ENCODE measurements around the gene NDUFA8.

Gene NDUFA8

DNA sequence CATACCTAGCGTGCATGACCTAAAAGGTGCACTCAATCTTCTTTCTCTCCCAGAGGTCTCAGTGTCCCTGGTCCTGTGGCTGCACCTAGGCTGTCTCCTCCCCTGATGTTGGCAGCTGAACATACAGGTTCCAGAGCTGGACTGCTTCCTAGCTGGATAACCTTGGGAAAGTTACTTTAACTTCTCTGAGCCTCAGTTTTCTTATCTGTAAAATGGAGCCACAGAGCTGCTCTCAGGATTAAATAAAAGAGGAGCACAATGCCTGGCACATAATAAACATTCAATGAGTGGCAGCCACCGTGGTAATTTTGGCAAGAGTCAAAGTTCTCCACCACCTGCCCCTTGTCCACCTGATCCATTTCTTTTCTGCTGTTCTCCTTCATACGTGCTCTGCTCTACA, 14.1 kb upstream of the NDUFA8 start:
- Histone ChIP-seq H3K4me3 (no peak overlapping the region), H3K27me3 (ENCODE audit: low read depth) (peaks cover 7% of the 10 kb centered on the region; the same call in 1 of the 2 replicates), H3K36me3 (replicated peaks) (no peaks in the 10 kb centered on the region), H3K4me1 (no peaks in the 10 kb centered on the region), H3K9me3 (no peaks in the 10 kb centered on the region)
- DNase-seq (ENCODE audit: low spot score in 2 of 2) = no peak
- in situ Hi-C loops (cut with MboI; ENCODE audit: low sequenced_read_pairs) = no loop called here

DNA sequence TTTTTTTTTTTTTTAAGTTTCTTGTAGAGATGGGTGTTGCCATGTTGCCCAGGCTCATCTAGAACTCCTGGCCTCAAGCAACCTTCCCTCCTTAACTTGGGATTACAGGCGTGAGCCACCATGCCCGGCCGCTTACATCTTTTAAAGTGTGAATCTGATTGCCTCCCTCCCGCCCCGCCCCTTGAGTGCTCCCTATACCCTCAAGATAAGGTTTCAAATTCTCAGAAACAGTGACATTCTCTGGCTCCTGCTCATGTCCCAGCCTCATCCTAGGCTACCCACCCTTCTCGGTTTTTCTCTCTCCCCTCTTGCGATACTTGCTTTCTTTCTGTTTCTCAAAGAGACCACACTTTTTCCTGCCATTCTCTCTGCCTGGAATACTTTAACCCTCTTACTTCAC, 12.6 kb upstream of the NDUFA8 start:
- H3K4me3 ChIP-seq = no peak overlapping the region
- no peaks in the 10 kb centered on the region for H3K36me3 ChIP-seq (replicated peaks)
- no peaks in the 10 kb centered on the region; the same call in 1 of the 2 replicates for H3K9me3 ChIP-seq
- DNase-seq (ENCODE audit: low spot score in 2 of 2) = no peak
- in situ Hi-C loops (cut with MboI; ENCODE audit: low sequenced_read_pairs) = no loop called here
- peaks cover 7% of the 10 kb centered on the region; the same call in 1 of the 2 replicates for H3K27me3 ChIP-seq (ENCODE audit: low read depth)
- H3K4me1 ChIP-seq = no peaks in the 10 kb centered on the region

DNA sequence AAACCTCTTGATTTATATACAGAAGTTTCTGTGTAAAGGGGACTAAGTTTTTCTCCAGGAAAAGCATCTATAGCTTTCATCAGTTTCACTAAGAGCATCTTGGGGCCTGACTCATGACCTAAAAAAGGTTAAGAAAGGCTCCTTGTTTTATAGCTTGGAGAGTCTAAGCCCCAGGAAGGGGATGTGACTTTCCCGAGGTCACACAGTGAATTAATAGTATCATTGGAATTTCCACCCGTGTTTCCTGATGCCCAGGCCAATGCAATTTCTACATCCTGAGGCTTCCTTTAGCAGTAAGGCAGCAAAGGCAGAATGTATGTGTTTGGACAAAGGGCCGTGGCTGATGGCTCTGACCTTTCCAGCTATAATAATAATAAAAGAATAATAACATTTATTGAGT, 8.8 kb upstream of the NDUFA8 start:
- H3K4me3 ChIP-seq = no peak overlapping the region
- no peak for DNase-seq (ENCODE audit: low spot score in 2 of 2)
- in situ Hi-C loops (cut with MboI; ENCODE audit: low sequenced_read_pairs) = no loop called here

DNA sequence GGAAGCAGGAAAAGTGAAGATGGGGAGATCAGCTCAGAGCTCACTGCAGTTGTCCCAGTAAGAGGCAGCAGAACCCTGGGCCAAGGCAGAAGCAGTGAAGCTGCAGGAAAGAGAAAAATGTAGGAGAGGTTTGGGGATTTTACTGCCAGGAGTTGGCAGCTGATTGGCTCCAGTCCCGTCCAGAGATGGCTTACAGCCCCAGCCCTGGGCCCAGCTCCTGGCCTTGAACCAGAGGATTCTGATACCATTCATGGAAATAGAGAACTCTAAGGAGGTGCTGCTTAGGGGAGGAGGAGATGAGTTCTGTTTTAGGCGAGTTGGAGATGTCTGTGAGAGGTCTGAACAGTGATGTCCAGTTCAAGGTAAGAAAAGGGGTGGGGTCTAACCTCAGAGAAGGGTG, 4.7 kb upstream of the NDUFA8 start:
- Histone ChIP-seq H3K27me3 (ENCODE audit: low read depth) (peaks cover 2% of the 10 kb centered on the region; the same call in 1 of the 2 replicates), H3K9me3 (no peaks in the 10 kb centered on the region; the same call in 1 of the 2 replicates), H3K4me1 (no peaks in the 10 kb centered on the region), H3K4me3 (no peak overlapping the region), H3K36me3 (replicated peaks) (no peaks in the 10 kb centered on the region)
- no peak for DNase-seq (ENCODE audit: low spot score in 2 of 2)
- in situ Hi-C loops (cut with MboI; ENCODE audit: low sequenced_read_pairs) = no loop called here

More for the DNA sequence above, 8.8 kb upstream of the NDUFA8 start:
- Histone ChIP-seq H3K4me1 (no peaks in the 10 kb centered on the region), H3K9me3 (no peaks in the 10 kb centered on the region; the same call in 1 of the 2 replicates), H3K27me3 (ENCODE audit: low read depth) (peaks cover 9% of the 10 kb centered on the region), H3K36me3 (replicated peaks) (no peaks in the 10 kb centered on the region)

DNA sequence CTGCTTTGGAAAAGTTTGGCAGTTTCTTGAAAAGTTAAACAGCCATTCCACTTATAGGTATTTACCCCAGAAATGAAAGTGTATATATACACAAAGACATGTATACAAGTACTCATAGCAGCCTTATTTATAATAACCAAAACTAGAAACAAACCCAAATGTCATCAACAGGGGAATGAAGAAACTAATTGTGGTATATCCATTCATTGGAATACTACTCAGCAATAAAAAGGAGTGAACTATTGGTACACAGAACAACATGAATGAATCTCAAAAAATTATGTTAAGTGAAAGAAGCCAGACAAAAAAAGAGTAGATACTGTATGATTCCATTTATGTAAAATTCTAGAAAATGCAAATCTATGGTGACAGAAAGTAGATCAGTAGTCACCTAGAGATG, 2.8 kb upstream of the NDUFA8 start:
- Histone ChIP-seq H3K36me3 (replicated peaks) (no peaks in the 10 kb centered on the region), H3K4me1 (peaks cover 5% of the 10 kb centered on the region; the same call in 1 of the 2 replicates), H3K9me3 (no peaks in the 10 kb centered on the region), H3K27me3 (ENCODE audit: low read depth) (peaks cover 2% of the 10 kb centered on the region; the same call in 1 of the 2 replicates), H3K4me3 (no peak overlapping the region)
- no peak for DNase-seq (ENCODE audit: low spot score in 2 of 2)
- in situ Hi-C loops (cut with MboI; ENCODE audit: low sequenced_read_pairs) = no loop called here

DNA sequence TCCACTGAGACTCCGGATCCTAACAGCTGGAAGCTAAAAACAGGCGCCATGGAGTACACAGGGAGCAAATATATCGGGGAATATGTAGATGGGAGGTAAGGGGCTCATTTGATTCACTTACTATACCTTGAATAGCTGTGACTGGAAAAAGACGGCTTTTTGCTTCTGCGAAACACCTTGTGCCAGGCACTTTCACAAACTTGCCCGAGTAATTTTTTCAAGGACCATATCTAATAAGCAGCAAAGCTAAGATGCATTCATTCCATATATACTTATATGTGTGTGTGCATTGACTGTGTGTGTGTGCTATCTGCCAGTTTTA, 307 bp upstream of the NDUFA8 start:
- Histone ChIP-seq H3K9me3 (no peaks in the 10 kb centered on the region), H3K4me3 (peak overlapping the region; percentile 69), H3K36me3 (replicated peaks) (no peaks in the 10 kb centered on the region), H3K27me3 (ENCODE audit: low read depth) (no peaks in the 10 kb centered on the region), H3K4me1 (peaks cover 5% of the 10 kb centered on the region; the same call in 1 of the 2 replicates)
- in situ Hi-C loops (cut with MboI; ENCODE audit: low sequenced_read_pairs) = no loop called here
- no peak for DNase-seq (ENCODE audit: low spot score in 2 of 2)

DNA sequence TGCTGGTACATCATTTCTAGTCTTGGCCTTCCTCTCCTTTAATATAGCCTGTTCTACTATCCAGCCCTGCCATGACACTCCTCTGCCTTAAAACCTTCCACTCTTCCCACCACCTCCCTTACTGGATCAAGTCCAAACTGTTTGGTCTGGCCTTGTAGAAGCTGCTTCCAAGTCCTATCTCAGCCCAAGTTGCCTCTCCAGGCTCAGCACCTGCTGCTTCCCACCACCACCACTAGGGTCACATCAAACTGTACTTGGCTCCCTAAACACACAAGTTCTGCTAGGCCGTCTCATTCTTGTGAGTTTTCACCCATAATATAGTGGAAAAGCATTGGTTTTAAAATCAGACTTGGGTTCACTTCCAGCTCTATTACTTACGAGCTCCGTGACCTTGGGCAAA, 1.4 kb downstream of the NDUFA8 start:
- Histone ChIP-seq H3K36me3 (replicated peaks) (no peaks in the 10 kb centered on the region; the same call in 1 of the 2 replicates), H3K4me3 (peak overlapping the region; percentile 69), H3K9me3 (no peaks in the 10 kb centered on the region), H3K4me1 (peaks cover 7% of the 10 kb centered on the region), H3K27me3 (ENCODE audit: low read depth) (no peaks in the 10 kb centered on the region)
- DNase-seq (ENCODE audit: low spot score in 2 of 2) = peak; percentile 68 to 76
- in situ Hi-C loops (cut with MboI; ENCODE audit: low sequenced_read_pairs) = no loop called here

DNA sequence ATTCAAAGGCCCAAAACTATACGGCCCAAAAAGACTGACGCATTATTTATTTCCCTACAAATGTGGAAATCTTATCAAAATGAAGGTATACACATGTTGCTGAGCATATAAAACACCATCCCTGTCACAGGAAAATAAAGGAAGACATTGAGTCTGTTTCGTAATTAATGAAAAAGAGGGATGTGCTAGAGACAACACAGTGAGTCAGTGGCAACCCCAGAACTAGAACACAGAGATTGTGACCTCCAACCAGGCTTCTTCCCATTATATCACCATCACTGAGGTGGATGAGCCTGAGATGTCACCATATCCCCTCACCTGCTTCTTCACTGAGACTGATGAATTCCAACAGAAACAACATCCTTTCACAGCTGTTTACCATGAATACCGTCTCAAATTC, 3.8 kb downstream of the NDUFA8 start:
- Histone ChIP-seq H3K9me3 (no peaks in the 10 kb centered on the region), H3K27me3 (ENCODE audit: low read depth) (no peaks in the 10 kb centered on the region), H3K4me3 (no peak overlapping the region), H3K4me1 (peaks cover 7% of the 10 kb centered on the region), H3K36me3 (replicated peaks) (peaks cover 3% of the 10 kb centered on the region; the same call in 1 of the 2 replicates)
- in situ Hi-C loops (cut with MboI; ENCODE audit: low sequenced_read_pairs) = no loop called here
- no peak for DNase-seq (ENCODE audit: low spot score in 2 of 2)

DNA sequence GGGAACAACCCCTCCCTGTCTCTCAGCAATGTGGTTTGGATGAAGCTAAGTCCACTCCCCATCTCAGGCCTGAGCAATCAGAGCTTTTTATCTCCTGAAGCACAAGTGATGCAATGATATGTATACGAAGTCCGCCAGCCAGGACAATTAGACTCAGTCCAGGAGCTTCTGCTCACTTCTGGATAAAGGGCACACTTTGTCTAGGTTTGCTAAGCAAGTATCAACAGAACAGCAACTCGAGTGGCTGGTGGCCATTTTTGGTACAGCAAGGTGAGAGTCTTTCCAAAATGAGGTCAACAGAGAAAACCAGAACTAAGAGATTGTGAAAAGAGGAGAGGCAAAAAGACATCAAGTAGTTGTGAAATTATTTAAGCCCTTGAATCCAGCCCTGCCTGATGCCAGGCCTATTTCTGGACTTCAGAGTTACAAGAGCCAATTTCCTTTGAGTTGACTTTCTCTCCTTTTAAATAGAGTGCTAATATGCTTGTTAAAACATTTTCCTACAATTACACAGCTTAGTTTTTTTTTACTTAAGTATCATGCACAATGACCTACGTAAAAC, 8.2 kb downstream of the NDUFA8 start:
- in situ Hi-C loops (cut with MboI; ENCODE audit: low sequenced_read_pairs) = no loop called here
- Histone ChIP-seq H3K4me3 (no peak overlapping the region), H3K9me3 (no peaks in the 10 kb centered on the region), H3K4me1 (peaks cover 3% of the 10 kb centered on the region), H3K27me3 (ENCODE audit: low read depth) (no peaks in the 10 kb centered on the region), H3K36me3 (replicated peaks) (peaks cover 22% of the 10 kb centered on the region)
- no peak for DNase-seq (ENCODE audit: low spot score in 2 of 2)

DNA sequence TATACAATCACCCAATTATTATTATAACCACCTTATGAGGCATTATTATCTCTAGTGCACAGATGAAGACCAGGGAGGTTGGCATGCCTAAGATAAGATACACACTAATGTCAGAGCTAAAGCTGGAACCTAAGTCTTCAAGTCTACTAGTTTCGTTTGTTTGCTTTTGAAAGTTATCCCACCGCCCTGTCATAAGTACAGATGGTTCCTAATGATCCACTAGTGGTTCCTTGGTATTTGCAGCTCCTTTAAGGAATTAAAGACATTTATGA, 14.1 kb downstream of the NDUFA8 start:
- no peaks in the 10 kb centered on the region for H3K27me3 ChIP-seq (ENCODE audit: low read depth)
- DNase-seq (ENCODE audit: low spot score in 2 of 2) = no peak
- no peaks in the 10 kb centered on the region for H3K9me3 ChIP-seq
- H3K4me1 ChIP-seq = no peaks in the 10 kb centered on the region
- peaks cover 47% of the 10 kb centered on the region for H3K36me3 ChIP-seq (replicated peaks)
- in situ Hi-C loops (cut with MboI; ENCODE audit: low sequenced_read_pairs) = no loop called here
- no peak overlapping the region for H3K4me3 ChIP-seq

DNA sequence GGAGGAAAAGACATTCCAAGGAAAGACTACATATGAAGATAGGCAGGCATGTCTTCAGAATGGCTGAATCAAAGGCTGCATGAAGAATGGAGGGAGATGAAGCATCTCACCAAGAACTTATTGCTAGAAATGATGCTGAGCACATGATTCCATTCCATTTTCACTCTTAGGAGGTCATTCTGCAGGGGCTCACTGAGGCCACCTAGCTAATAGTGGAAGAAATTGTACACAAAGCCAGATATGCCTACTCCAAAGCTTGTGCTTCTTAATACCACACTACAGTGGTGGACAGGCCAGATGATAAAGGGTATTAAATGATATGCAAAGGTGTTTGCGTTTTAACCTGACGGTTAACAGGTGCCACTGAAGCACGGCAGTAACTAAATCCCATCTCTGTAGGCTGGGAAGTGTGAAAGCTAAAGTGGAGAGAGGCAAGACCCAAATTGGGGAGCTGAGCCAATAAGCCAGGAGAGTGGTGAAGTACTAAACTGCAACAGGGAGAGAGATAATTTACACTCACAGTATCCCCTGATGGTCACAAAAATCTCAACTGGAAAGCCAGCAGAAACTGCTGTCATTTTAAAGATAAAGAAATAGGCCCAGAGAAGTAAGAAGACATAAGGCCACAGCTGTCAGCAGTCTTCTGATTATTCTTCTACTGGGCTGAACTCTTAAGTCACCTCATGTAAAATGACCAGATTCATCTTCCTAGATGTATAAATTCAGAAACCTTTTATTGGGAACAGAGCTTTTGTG, 14.6 kb downstream of the NDUFA8 start:
- H3K4me3 ChIP-seq = no peak overlapping the region
- peaks cover 47% of the 10 kb centered on the region for H3K36me3 ChIP-seq (replicated peaks)
- in situ Hi-C loops (cut with MboI; ENCODE audit: low sequenced_read_pairs) = no loop called here
- no peak for DNase-seq (ENCODE audit: low spot score in 2 of 2)
- H3K4me1 ChIP-seq = no peaks in the 10 kb centered on the region
- H3K9me3 ChIP-seq = no peaks in the 10 kb centered on the region
- H3K27me3 ChIP-seq (ENCODE audit: low read depth) = no peaks in the 10 kb centered on the region

DNA sequence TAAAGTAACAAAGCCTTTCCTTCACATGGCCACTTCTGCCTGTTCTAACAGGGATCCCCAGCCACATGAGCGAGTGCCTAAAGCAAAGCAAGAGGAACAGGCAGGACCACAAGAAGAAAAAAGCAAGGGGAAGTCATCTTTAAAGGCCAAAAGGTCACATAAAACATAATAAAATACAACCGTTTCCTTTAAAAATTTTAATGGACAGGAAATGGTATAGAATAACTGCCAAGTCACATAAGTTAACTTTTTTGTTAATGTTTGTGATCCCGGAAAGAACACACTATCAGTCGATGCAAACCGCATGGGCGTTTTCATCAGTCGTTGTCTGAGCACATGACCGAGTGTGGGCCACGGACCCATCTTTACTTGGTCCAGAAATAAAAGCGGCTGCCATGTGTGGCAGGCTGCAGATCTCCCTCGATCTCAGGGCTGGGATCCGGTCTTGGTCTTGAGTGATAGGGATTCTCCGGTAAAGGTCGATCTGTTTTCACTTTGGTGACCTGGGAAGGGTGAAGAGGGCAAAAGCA, 15.6 kb downstream of the NDUFA8 start:
- H3K4me1 ChIP-seq = no peaks in the 10 kb centered on the region
- DNase-seq (ENCODE audit: low spot score in 2 of 2) = no peak
- in situ Hi-C loops (cut with MboI; ENCODE audit: low sequenced_read_pairs) = no loop called here
- peaks cover 44% of the 10 kb centered on the region for H3K36me3 ChIP-seq (replicated peaks)
- no peaks in the 10 kb centered on the region for H3K9me3 ChIP-seq
- no peak overlapping the region for H3K4me3 ChIP-seq
- no peaks in the 10 kb centered on the region for H3K27me3 ChIP-seq (ENCODE audit: low read depth)

DNA sequence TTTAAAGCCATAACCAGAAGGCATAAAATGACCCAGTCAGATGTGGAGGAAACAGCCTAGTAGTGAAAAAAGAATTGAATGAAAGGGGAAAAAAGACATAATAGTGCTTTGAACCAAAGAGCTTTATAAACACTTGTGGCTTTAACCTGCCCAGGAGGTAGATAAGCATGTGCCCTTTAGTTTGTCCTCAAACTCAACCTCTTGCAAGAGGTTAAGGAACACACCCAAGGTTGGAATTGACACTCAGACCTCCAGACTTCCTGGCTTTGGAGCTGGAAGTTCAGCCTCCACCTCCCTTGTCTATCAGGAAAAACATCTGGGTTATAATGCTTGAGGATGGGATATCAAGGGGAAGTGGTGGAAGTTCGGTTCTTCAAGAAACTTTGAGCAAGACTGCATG, 16.3 kb downstream of the NDUFA8 start:
- H3K9me3 ChIP-seq = no peaks in the 10 kb centered on the region
- no peaks in the 10 kb centered on the region for H3K27me3 ChIP-seq (ENCODE audit: low read depth)
- no peaks in the 10 kb centered on the region for H3K4me1 ChIP-seq
- DNase-seq (ENCODE audit: low spot score in 2 of 2) = no peak
- peaks cover 42% of the 10 kb centered on the region for H3K36me3 ChIP-seq (replicated peaks)
- H3K4me3 ChIP-seq = no peak overlapping the region
- in situ Hi-C loops (cut with MboI; ENCODE audit: low sequenced_read_pairs) = no loop called here

DNA sequence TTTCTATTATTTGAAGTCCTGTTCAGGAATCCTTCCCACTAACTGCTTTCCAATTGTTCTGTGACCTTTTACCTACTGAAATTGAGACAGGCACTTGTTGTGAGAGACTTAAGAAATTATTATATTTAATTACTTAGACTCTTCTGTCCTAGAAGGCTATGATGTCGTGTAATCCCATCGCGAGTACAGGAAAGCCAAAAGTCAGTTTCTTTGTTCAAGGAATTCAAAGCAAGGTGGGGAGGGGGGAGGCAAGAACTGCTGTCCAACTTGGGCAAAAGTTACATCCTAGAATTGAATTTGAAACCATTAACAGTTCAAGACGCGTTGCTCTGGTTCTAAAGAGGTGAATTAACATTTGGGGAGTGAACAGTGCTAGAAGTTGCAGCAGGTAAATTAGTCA, 17.9 kb downstream of the NDUFA8 start:
- in situ Hi-C loops (cut with MboI; ENCODE audit: low sequenced_read_pairs) = no loop called here
- Histone ChIP-seq H3K36me3 (replicated peaks) (peaks cover 31% of the 10 kb centered on the region), H3K4me3 (no peak overlapping the region)

More for the DNA sequence above, 17.9 kb downstream of the NDUFA8 start:
- Histone ChIP-seq H3K4me1 (no peaks in the 10 kb centered on the region), H3K9me3 (no peaks in the 10 kb centered on the region), H3K27me3 (ENCODE audit: low read depth) (no peaks in the 10 kb centered on the region)
- no peak for DNase-seq (ENCODE audit: low spot score in 2 of 2)
